H9 (cell line): ENCODE data around the gene TEX53. TPM values are rescaled to one million over a fixed set of nuclear protein-coding genes. Genes with fewer than 3 reads are reported as not detected.

Experiments
- DNase-seq: peaks from one replicate; pipeline ENCODE4 v3.0.0-alpha.2; 2017
- H2AFZ ChIP-seq: one replicate; pipeline ENCODE4 v1.6.1; 2013; ENCODE audit warnings: mild to moderate bottlenecking, low read length, control low read depth, moderate library complexity
- H2AK5ac ChIP-seq: 2 replicates; pipeline ENCODE4 v1.6.1; 2013; ENCODE audit warnings: low read length, control low read depth, mixed read lengths; ENCODE audit not compliant: insufficient read length
- H2BK120ac ChIP-seq: one replicate; pipeline ENCODE4 v1.6.1; 2013; ENCODE audit warnings: low read depth, mild to moderate bottlenecking, low read length, control low read depth, inconsistent platforms; ENCODE audit not compliant: poor library complexity, severe bottlenecking
- H2BK12ac ChIP-seq: 2 replicates; pipeline ENCODE4 v1.6.1; 2013; ENCODE audit warnings: low read length, control low read depth, mixed read lengths, low read depth; ENCODE audit not compliant: insufficient read length
- H2BK15ac ChIP-seq: 2 replicates; pipeline ENCODE4 v1.6.1; 2013; ENCODE audit warnings: low read depth, low read length, control low read depth
- H2BK20ac ChIP-seq: one replicate; pipeline ENCODE4 v1.6.1; 2013; ENCODE audit warnings: low read depth, mild to moderate bottlenecking, low read length, control low read depth, inconsistent platforms; ENCODE audit not compliant: poor library complexity, severe bottlenecking
- H2BK5ac ChIP-seq: 2 replicates; pipeline ENCODE4 v1.6.1; 2013; ENCODE audit warnings: low read length, control low read depth, mixed read lengths; ENCODE audit not compliant: insufficient read length
- H3K14ac ChIP-seq: 2 replicates; pipeline ENCODE4 v1.6.1; 2013; ENCODE audit warnings: low read length, control low read depth; ENCODE audit not compliant: insufficient read depth
- H3K18ac ChIP-seq: 2 replicates; pipeline ENCODE4 v1.6.1; 2013; ENCODE audit warnings: low read depth, mild to moderate bottlenecking, mixed read lengths, low read length, control low read depth; ENCODE audit not compliant: insufficient read length
- H3K23ac ChIP-seq: 2 replicates; pipeline ENCODE4 v1.6.1; 2013; ENCODE audit warnings: low read length, control low read depth, mixed read lengths, low read depth; ENCODE audit not compliant: insufficient read length
- H3K23me2 ChIP-seq: 2 replicates; pipeline ENCODE4 v1.6.1; 2013; ENCODE audit warnings: low read depth, mild to moderate bottlenecking, mixed read lengths, low read length, control low read depth; ENCODE audit not compliant: insufficient read length, poor library complexity, severe bottlenecking
- H3K27ac ChIP-seq: 2 replicates; pipeline ENCODE4 v1.5.1; 2013; ENCODE audit warnings: low read length, control low read depth, mixed read lengths, low read depth; ENCODE audit not compliant: insufficient read length
- H3K27me3 ChIP-seq: 2 replicates; pipeline ENCODE4 v1.6.1; 2013; ENCODE audit warnings: low read length, control low read depth, inconsistent platforms; ENCODE audit not compliant: insufficient read depth
- H3K4ac ChIP-seq: 2 replicates; pipeline ENCODE4 v1.6.1; 2013; ENCODE audit warnings: low read depth, mild to moderate bottlenecking, control low read depth, inconsistent platforms, low read length, moderate library complexity
- H3K4me1 ChIP-seq: 2 replicates; pipeline ENCODE4 v1.6.1; 2013; ENCODE audit warnings: low read length, control low read depth, inconsistent platforms; ENCODE audit not compliant: insufficient read depth
- H3K4me2 ChIP-seq: 2 replicates; pipeline ENCODE4 v1.6.1; 2013; ENCODE audit warnings: low read length, control low read depth, mixed read lengths; ENCODE audit not compliant: insufficient read length, insufficient read depth
- H3K56ac ChIP-seq: 2 replicates; pipeline ENCODE4 v1.6.1; 2013; ENCODE audit warnings: low read depth, mild to moderate bottlenecking, mixed read lengths, low read length, control low read depth; ENCODE audit not compliant: insufficient read length
- H3K79me1 ChIP-seq: 2 replicates; pipeline ENCODE4 v1.6.1; 2013; ENCODE audit warnings: low read depth, mild to moderate bottlenecking, moderate library complexity, low read length, control low read depth, inconsistent platforms; ENCODE audit not compliant: insufficient read depth, poor library complexity, severe bottlenecking
- H3K79me2 ChIP-seq: 2 replicates; pipeline ENCODE4 v1.6.1; 2013; ENCODE audit warnings: low read length, control low read depth, inconsistent platforms; ENCODE audit not compliant: insufficient read depth
- H3K9ac ChIP-seq: 2 replicates; pipeline ENCODE4 v1.6.1; 2013; ENCODE audit warnings: low read length, control low read depth, mixed read lengths; ENCODE audit not compliant: insufficient read length; ENCODE audit errors: extremely low read depth
- H3K9me3 ChIP-seq: one replicate; pipeline ENCODE4 v1.6.1; 2013; ENCODE audit warnings: low read depth, low read length, inconsistent platforms; ENCODE audit not compliant: control insufficient read depth
- H3T11ph ChIP-seq: one replicate; pipeline ENCODE4 v1.6.1; 2013; ENCODE audit warnings: mild to moderate bottlenecking, low read length, control low read depth, inconsistent platforms
- H4K20me1 ChIP-seq: one replicate; pipeline ENCODE4 v1.6.1; 2013; ENCODE audit not compliant: control insufficient read depth, insufficient read length, insufficient read depth
- H4K5ac ChIP-seq: 2 replicates; pipeline ENCODE4 v1.6.1; 2013; ENCODE audit warnings: low read depth, mild to moderate bottlenecking, mixed read lengths, low read length, control low read depth; ENCODE audit not compliant: insufficient read length
- H4K8ac ChIP-seq: replicated peaks from 2 replicates; pipeline ENCODE4 v1.6.1; 2013; ENCODE audit warnings: low read length, control low read depth, mixed read lengths, low read depth; ENCODE audit not compliant: insufficient read length
- H4K91ac ChIP-seq: 2 replicates; pipeline ENCODE4 v1.6.1; 2013; ENCODE audit warnings: low read depth, mild to moderate bottlenecking, moderate library complexity, mixed read lengths, low read length, control low read depth; ENCODE audit not compliant: insufficient read length
- H3K27ac Mint-ChIP-seq, 3 experiments: 2 replicates in 2 of 3; 3 replicates in 1 of 3; pipeline ENCODE4 v1.8.0; 2020 to 2021; ENCODE audit warnings: mixed read lengths in 3 of 3, mild to moderate bottlenecking in 1 of 3, moderate library complexity in 1 of 3
- H3K27me3 Mint-ChIP-seq: 2 replicates; pipeline ENCODE4 v1.8.0; 2021; ENCODE audit warnings: low read depth, mild to moderate bottlenecking, moderate library complexity, mixed read lengths
- H3K36me3 Mint-ChIP-seq, 3 experiments: 2 replicates in 2 of 3; 3 replicates in 1 of 3; pipeline ENCODE4 v1.8.0; 2020 to 2021; ENCODE audit warnings: low read depth in 3 of 3, mixed read lengths in 3 of 3; ENCODE audit not compliant: insufficient read depth in 1 of 3
- H3K4me1 Mint-ChIP-seq, 2 experiments: 2 replicates each; pipeline ENCODE4 v1.8.0; 2020; ENCODE audit warnings: mixed read lengths in 2 of 2
- H3K4me3 Mint-ChIP-seq, 2 experiments: 2 replicates in 1 of 2; 3 replicates in 1 of 2; pipeline ENCODE4 v1.8.0; 2020 to 2021; ENCODE audit warnings: mild to moderate bottlenecking in 2 of 2, mixed read lengths in 2 of 2, moderate library complexity in 1 of 2
- H3K9me3 Mint-ChIP-seq, 2 experiments: 2 replicates in 1 of 2; 3 replicates in 1 of 2; pipeline ENCODE4 v1.8.0; 2020; ENCODE audit warnings: mild to moderate bottlenecking in 2 of 2, mixed read lengths in 2 of 2, moderate library complexity in 1 of 2
- WGBS: extraction: QIAGEN DNeasy Blood & Tissue Kit; methylation state at CpG from one replicate; pipeline ENCODE4 v1.1.7; 2013; ENCODE audit warnings: missing lambda C conversion rate, low lambda C conversion rate, mixed read lengths; ENCODE audit not compliant: insufficient read length; ENCODE audit errors: extremely low coverage; 5-methylcytosine and 5-hydroxymethylcytosine counted together
- total RNA-seq: library from RNA; stranded (reverse); gene quantifications from 2 replicates; pipeline ENCODE4 v1.2.1, GENCODE V29; 2021
- TF ChIP-seq, protein P1 (sequence below): fragments of 200-600 bp; sonication (generic); conservative IDR thresholded peaks from 3 replicates; pipeline ENCODE4 v1.8.0; 2021; ENCODE audit warnings: antibody characterized with exemption, mild to moderate bottlenecking

The TEX53 gene
- total RNA-seq, 1 experiment from 2014 or later = not detected

DNA sequence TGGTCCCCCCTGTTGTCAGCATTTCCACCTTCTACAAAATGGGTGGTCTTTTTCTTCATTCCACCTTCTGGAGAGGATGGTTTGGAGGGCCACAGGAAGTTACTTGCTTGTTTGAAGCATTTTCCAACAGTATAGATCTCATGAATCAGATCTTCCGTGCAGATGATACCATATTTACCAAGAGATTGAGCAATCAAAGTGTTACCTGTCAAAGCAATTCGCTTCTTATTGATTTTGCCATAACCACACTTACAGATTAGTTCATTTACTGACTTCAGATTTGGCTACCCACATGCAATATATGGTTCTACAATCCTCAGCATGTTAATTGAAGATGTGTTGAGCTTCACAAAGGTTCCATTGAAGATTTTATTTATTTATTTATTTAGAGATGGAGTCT lies 38.3 kb upstream of the TEX53 start:
- Histone ChIP-seq H3K9me3 (no peaks in the 10 kb centered on the region), H3K14ac (no peak overlapping the region), H3K18ac (no peak overlapping the region), H3K9ac (no peak overlapping the region), H4K91ac (no peak overlapping the region), H2BK15ac (no peak overlapping the region), H2BK20ac (no peak overlapping the region), H3K79me2 (no peaks in the 10 kb centered on the region), H3K4me2 (no peak overlapping the region), H2BK5ac (no peak overlapping the region), H3K23me2 (no peaks in the 10 kb centered on the region), H4K8ac (no peak overlapping the region), H2AK5ac (no peak overlapping the region), H2BK12ac (no peak overlapping the region), H3T11ph (no peak overlapping the region), H3K27me3 (no peaks in the 10 kb centered on the region; the same call in 1 of the 2 replicates), H3K4me1 (no peaks in the 10 kb centered on the region), H3K79me1 (no peaks in the 10 kb centered on the region), H4K5ac (no peak overlapping the region), H3K27ac (no peak overlapping the region), H4K20me1 (no peaks in the 10 kb centered on the region), H2BK120ac (no peak overlapping the region), H2AFZ (no peak overlapping the region), H3K56ac (no peak overlapping the region), H3K23ac (no peak overlapping the region), H3K4ac (no peak overlapping the region)
- Mint-ChIP-seq H3K27me3 (peaks cover 80% of the 10 kb centered on the region), H3K27ac (no peak overlapping the region), H3K4me3 (no peak overlapping the region), H3K9me3 (peaks cover 4 to 6% of the 10 kb centered on the region in 2 experiments; a peak in 4 of 5 replicates), H3K4me1 (peaks cover 6 to 9% of the 10 kb centered on the region in 2 experiments), H3K36me3 (peaks cover 0 to 4% (median 0%) of the 10 kb centered on the region in 3 experiments; a peak in 1 of 7 replicates)
- TF ChIP-seq, protein P1, sequence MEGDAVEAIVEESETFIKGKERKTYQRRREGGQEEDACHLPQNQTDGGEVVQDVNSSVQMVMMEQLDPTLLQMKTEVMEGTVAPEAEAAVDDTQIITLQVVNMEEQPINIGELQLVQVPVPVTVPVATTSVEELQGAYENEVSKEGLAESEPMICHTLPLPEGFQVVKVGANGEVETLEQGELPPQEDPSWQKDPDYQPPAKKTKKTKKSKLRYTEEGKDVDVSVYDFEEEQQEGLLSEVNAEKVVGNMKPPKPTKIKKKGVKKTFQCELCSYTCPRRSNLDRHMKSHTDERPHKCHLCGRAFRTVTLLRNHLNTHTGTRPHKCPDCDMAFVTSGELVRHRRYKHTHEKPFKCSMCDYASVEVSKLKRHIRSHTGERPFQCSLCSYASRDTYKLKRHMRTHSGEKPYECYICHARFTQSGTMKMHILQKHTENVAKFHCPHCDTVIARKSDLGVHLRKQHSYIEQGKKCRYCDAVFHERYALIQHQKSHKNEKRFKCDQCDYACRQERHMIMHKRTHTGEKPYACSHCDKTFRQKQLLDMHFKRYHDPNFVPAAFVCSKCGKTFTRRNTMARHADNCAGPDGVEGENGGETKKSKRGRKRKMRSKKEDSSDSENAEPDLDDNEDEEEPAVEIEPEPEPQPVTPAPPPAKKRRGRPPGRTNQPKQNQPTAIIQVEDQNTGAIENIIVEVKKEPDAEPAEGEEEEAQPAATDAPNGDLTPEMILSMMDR = no peak
- WGBS = no CpG with 5 or more reads among the region's 2 CpGs
- DNase-seq = no peak
